Gastrocnemius medialis (tissue), 4 donors: ENCODE measurements around the gene ZFYVE28.

Source experiments
- CTCF ChIP-seq, 5 experiments: fragments of 450-650 bp in 3 of 5; fragments of 200-600 bp in 2 of 5; sonication (generic) in 2 of 5; IDR thresholded peaks in 4 of 5; conservative IDR thresholded peaks in 1 of 5; 1 replicate in 4 of 5; 2 replicates in 1 of 5; pipeline ENCODE4 v1.5.1; 2016 to 2019; ENCODE audit warnings: antibody characterized with exemption in 5 of 5, mild to moderate bottlenecking in 3 of 5, moderate library complexity in 3 of 5
- POLR2A ChIP-seq, 2 donors: fragments of 450-650 bp; IDR thresholded peaks; one replicate each; pipeline ENCODE4 v1.6.1; 2017; ENCODE audit warnings: antibody characterized with exemption in 2 of 2, mild to moderate bottlenecking in 2 of 2, moderate library complexity in 2 of 2

GRCh38 chr4:2359591-2360395 is 58.7 kb downstream of the ZFYVE28 start:
- no peak for TF ChIP-seq POLR2A (IDR thresholded peaks at IDR 0.05)
- no peak for TF ChIP-seq CTCF (IDR thresholded peaks at IDR 0.05 in 4 of 5, conservative IDR thresholded peaks at IDR 0.05 in 1 of 5)
